DMS 273 (cell line): Measurements from ENCODE around the gene PDE3A.
"Not testable (repeated sequence)": the region's sequence is repeated elsewhere in the genome, so short reads cannot be mapped to it uniquely, and the experiment has no call there.

Source experiments
- DNase-seq: peaks from one replicate; lab custom pipeline; 2025; ENCODE audit not compliant: unreplicated experiment; lab: John Stamatoyannopoulos, UW

The PDE3A gene

GRCh38 chr12:20596061-20596460, 227.7 kb downstream of the PDE3A start:
- DNase-seq = no peak

DNA sequence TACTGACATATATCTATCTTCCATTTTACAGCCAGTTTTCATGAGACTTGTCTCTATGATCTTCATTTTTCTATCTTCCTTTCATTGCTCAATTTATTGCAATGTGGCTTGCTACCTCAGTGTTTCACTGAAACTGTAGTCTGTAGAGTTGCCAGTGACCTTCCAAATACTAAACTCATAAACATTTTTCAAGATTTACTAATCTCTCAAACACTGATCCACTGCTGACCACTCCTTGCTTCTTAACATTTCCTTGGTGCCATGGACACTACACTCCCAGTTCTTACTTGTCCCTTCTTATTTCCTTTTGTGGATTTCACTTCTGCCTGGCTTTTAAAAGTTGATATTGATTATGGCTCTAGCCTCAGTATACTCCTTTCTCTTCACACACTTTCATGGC, 231.4 kb downstream of the PDE3A start:
- no peak for DNase-seq

GRCh38 chr12:20601668-20602280, 233.4 kb downstream of the PDE3A start:
- DNase-seq = peak; percentile 50

GRCh38 chr12:20602641-20603391, 234.5 kb downstream of the PDE3A start:
- DNase-seq = no peak

GRCh38 chr12:20604408-20605067, 236.2 kb downstream of the PDE3A start:
- no peak for DNase-seq

DNA sequence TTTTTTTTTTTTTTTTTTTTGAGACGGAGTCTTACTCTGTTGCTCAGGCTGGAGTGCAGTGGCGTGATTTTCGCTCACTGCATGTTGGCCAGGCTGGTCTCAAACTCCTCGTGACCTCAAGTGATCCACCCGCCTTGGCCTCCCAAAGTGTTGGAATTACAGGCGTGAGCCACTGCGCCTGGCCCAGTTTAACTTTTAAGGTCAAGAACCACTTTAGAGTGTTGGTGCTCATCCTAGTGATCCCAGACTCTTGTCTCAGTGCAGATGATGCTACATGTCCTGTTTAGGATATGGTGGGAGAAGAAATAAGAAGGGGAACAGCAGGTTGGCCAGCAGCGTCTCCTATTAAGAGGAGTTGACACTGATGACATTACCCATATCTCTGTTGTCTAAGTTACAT, 246.7 kb downstream of the PDE3A start:
- DNase-seq = not testable (repeated sequence)

DNA sequence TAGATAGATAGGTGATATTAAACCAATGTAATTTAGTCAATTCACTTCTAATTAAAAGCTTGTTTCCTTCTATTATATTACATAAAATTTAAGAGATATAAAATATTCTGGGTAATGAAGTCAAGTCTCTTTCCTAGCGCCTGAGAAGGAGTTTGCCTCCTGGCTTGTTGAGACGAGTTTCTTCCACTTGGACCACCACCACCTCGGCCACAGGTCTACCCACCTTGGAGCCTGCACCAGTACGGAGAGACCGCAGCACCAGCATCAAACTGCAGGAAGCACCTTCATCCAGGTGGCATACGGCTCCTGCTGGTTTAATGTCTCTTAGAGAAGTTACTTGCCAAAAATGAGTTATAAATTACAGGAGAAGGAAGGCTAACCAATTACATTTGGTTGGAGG, 247.8 kb downstream of the PDE3A start:
- DNase-seq = no peak

DNA sequence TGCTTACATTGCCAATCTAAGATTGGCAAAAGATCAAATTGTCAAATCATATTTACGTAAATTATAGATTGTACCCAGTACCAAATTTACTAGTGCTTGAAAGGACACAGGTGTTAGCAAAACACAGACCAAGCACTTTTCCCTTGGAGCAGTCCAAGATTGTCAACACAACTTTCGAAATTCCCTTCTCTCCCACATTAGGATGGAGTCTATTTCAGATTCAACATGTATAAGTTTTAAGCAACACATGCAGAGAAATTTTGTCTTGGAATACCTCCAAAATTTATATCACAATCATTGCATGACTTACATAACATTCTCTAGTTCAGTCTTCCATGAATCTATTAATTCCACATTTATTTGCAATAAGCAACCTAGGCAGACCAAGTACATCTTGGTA, 251.9 kb downstream of the PDE3A start:
- DNase-seq = no peak

DNA sequence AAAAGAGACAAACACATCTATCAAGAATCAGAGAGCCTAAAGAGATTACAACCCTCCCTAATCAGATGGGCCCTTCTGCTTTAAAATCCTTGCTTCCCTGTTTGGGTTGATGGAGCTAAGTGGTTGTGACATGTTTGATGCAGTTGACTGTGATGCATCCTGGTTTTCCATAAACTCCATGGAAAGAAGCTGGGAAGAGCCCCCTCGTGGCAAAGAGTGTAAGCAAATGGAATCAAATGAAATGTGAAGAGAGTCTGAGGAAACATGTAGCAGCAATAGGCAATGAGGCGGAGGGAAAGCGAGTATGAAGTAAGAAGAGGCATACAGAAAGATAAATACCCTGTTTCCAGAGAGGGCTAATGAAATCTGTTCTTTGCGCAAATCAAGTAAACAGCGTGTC, 256.4 kb downstream of the PDE3A start:
- DNase-seq = peak; percentile 25

DNA sequence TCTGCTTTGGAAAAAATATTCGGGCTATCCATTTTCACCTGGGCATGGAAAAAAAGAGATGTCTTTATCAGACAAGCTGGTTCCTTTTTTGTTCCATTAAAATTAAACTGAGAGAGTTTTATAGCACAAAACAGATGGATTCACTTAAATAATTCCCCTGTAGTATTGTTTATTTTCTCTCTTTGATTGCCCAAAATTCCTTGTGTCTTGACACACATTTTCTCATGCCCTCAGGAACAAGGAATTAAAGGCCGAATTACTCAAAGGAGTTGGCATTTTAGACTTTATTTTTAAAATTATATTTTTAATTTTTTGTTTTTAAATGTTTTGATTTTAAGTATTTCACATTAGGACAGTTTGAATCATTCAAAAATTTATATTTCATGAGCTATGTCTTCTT, 257.2 kb downstream of the PDE3A start:
- DNase-seq = no peak

DNA sequence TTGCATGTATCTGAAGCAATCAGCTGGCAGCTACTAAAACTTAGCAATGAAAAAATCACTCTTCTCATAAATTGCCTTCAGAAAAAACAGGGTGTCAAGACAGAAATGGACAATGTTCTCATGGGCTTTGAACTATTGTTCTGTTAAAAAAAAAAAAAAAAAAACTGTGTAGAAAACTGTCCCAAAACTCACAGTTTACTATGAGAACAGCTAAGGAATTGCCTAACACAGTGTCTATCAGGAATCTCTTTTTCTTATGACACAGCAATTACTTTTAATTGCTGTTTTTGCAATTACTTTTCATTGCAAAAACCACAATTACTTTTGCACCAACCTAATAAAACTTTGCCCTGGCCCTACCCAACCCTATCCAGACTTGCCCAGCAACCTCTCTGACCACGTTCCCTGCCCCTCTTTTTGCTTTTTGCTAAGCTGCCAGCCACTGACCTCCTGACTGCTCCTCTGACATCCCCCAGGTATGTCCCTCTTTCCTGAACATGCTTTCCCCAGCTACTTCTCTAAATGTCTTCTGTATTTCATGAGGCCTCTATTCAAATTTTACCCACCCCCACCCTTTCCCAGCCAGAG, 258.8 kb downstream of the PDE3A start:
- DNase-seq = no peak

- no peak for DNase-seq
These were observed 260.0 kb downstream of the PDE3A start for GRCh38 chr12:20628226-20628787.

- DNase-seq = no peak
These were observed 260.7 kb downstream of the PDE3A start for GRCh38 chr12:20628999-20629398.

- DNase-seq = no peak
These were observed 261.2 kb downstream of the PDE3A start for GRCh38 chr12:20629414-20630156.

GRCh38 chr12:20631711-20632110, 263.4 kb downstream of the PDE3A start:
- no peak for DNase-seq

DNA sequence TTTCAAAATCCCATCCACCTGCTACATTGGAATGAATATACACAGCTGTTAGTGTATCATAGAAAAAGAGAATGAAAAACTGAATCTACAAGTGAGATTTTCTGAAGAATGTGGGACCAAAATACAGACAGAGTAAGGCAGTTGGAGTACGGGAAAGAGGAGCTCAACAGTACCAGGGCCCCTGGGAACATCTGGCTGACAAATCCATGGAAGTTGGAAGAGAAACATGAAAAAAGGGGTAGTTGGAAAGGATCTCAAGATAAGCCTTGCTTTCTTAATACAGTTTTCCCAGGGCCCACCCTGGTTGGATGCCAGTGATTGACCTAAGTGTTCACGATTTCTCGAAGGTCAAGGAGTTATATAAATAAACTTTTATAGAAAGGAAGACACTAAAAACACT, 272.8 kb downstream of the PDE3A start:
- DNase-seq = no peak

DNA sequence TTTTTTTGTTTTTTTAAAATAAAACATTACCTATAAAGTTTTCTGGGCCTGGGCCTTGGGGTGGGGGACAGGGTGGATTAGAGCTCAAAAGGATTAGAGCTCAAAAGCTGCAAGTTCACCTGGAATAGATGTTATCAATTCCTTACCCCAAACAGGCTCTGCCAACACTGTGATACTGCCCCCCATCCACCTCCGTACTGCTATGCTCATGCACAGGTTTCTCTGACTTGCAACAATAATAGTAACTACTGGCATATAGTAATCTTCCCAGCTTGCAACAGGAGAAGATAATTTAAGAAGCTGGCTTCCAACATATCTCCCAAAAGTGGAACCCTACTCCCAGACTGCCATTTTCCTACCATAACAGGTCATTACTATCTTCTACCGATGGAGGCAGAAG, 275.5 kb downstream of the PDE3A start:
- no peak for DNase-seq

DNA sequence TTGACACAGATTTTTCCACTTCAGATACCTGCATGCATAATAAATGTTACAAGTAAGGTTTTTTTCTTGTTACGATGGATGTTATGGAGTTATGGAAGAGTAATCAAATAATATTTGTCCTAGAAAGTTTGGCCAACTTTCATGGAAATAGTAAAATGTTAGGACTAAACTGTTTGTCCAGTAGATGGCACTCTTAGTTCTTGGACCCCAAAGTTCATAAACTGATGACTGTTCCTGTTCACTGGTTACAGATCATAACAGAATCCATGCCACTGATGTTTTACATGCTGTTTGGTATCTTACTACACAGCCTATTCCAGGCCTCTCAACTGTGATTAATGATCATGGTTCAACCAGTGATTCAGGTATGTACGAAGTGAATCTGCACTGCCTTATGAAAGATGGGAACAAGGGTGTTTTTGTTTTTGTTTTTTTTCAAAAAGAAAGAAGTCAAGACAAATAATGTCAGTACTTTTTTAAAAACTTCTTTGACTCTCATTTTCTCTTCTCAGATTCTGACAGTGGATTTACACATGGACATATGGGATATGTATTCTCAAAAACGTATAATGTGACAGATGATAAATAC, 278.0 kb downstream of the PDE3A start:
- DNase-seq = peak; percentile 36

DNA sequence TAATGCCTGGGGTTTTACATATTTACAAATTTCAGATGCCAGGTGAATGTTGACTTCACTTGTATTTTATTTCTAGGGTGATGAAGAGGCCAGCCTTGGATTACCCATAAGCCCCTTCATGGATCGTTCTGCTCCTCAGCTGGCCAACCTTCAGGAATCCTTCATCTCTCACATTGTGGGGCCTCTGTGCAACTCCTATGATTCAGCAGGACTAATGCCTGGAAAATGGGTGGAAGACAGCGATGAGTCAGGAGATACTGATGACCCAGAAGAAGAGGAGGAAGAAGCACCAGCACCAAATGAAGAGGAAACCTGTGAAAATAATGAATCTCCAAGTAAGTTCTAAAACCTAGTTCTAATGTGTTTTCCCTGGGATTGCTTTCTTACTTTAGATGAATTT, 285.5 kb downstream of the PDE3A start:
- DNase-seq = no peak

GRCh38 chr12:20656600-20656999, 288.3 kb downstream of the PDE3A start:
- DNase-seq = no peak

DNA sequence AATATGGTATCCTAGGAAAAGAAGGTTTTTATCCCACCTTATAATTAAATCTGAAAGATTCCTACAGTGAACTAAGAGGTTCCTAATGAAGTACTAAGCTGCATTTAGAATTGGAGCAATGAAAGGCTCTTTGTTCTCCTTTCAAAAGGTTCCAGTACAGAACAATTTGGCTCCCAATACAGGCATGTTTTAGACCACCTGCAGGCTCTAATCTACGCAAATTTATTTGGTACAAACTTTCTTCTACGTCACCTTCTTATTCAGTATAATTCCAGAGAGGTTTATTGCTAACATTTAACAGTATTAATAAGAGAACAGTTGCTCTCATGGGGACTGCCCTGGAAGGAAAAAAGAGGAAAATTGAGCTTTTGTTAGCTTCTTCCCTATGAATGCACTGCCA, 289.2 kb downstream of the PDE3A start:
- DNase-seq = no peak
